Effector memory CD8-positive, alpha-beta T cell (primary cell): ENCODE measurements around the gene ZNF701.
"Not testable (repeated sequence)": the region's sequence is repeated elsewhere in the genome, so short reads cannot be mapped to it uniquely, and the experiment has no call there.

Source experiments
- ATAC-seq: fragments of 150-1000 bp; cut with Tn5 transposase; replicated peaks from 2 replicates; pipeline ENCODE4 v1.10.0; 2021; ENCODE audit warnings: mild to moderate bottlenecking, moderate library complexity
- DNase-seq, 3 experiments: peaks; one replicate each; pipeline ENCODE4 v3.0.0; 2021
- H3K27ac Mint-ChIP-seq, 2 donors: one replicate each; pipeline ENCODE4 v1.8.0; 2022; ENCODE audit warnings: mild to moderate bottlenecking in 2 of 2, mixed read lengths in 2 of 2, moderate library complexity in 2 of 2
- H3K27me3 Mint-ChIP-seq, 2 donors: one replicate each; pipeline ENCODE4 v1.8.0; 2022; ENCODE audit warnings: mixed read lengths in 2 of 2
- H3K36me3 Mint-ChIP-seq: one replicate; pipeline ENCODE4 v1.8.0; 2022; ENCODE audit warnings: mild to moderate bottlenecking, moderate library complexity, mixed read lengths; ENCODE audit not compliant: insufficient read depth
- H3K4me1 Mint-ChIP-seq, 2 donors: one replicate each; pipeline ENCODE4 v1.8.0; 2022; ENCODE audit warnings: low read depth in 2 of 2, mixed read lengths in 2 of 2
- H3K4me3 Mint-ChIP-seq, 2 donors: one replicate each; pipeline ENCODE4 v1.8.0; 2022; ENCODE audit warnings: mild to moderate bottlenecking in 2 of 2, mixed read lengths in 2 of 2, moderate library complexity in 2 of 2
- H3K9me3 Mint-ChIP-seq, 2 donors: one replicate each; pipeline ENCODE4 v1.8.0; 2022; ENCODE audit warnings: mixed read lengths in 2 of 2
- total RNA-seq, 9 experiments: gene quantifications; one replicate each; lab custom pipeline; 2026; lab: John Stamatoyannopoulos, UW

ZNF701 gene
- total RNA-seq, result 12.1 to 45.8 (median 20.3) reads per million in 9 experiments

GRCh38 chr19:52570000-52570861 is at the start of gene ZNF701:
ZNF701 (plus strand) TSS chr19:52570287; CDS start chr19:52574148, 3,861 bp downstream.
- Mint-ChIP-seq H3K4me1 (peaks cover 21 to 38% of the 10 kb centered on the region in 2 donors), H3K27ac (peak within 1 kb of the TSS; percentile 92 to 96), H3K9me3 (no peaks in the 10 kb centered on the region), H3K36me3 (peaks cover 25% of the 10 kb centered on the region), H3K27me3 (no peaks in the 10 kb centered on the region), H3K4me3 (peak within 1 kb of the TSS; percentile 91 to 96)
- DNase-seq (peak; percentile 96 to 99 (median 97)), ATAC-seq (peak; percentile 95)

- ATAC-seq, result no peak
- Mint-ChIP-seq H3K27ac (no peak overlapping the region), H3K36me3 (peaks cover 6% of the 10 kb centered on the region), H3K9me3 (no peaks in the 10 kb centered on the region), H3K27me3 (peaks cover 16 to 24% of the 10 kb centered on the region in 2 donors), H3K4me3 (no peak overlapping the region), H3K4me1 (peaks cover 0 to 5% of the 10 kb centered on the region in 2 donors)
- DNase-seq, result no peak
Observed at GRCh38 chr19:52522551-52522950, 47.5 kb upstream of the ZNF701 start.

- Mint-ChIP-seq H3K4me3 (no peak overlapping the region), H3K27me3 (peaks cover 15 to 24% of the 10 kb centered on the region in 2 donors), H3K9me3 (no peaks in the 10 kb centered on the region), H3K4me1 (peaks cover 11 to 14% of the 10 kb centered on the region in 2 donors), H3K36me3 (peaks cover 13% of the 10 kb centered on the region), H3K27ac (no peak overlapping the region)
- DNase-seq (no peak), ATAC-seq (no peak)
Observed at GRCh38 chr19:52524086-52524485, 46.0 kb upstream of the ZNF701 start.

GRCh38 chr19:52527134-52527955 is 42.7 kb upstream of the ZNF701 start, which contains the start of gene ZNF808:
ZNF808 (plus strand) TSS chr19:52527668; CDS start chr19:52543285, 15,617 bp downstream.
- peak within 1 kb of the TSS; percentile 92 to 95 for H3K4me3 Mint-ChIP-seq
- peaks cover 0 to under 1% of the 10 kb centered on the region in 2 donors for H3K27me3 Mint-ChIP-seq
- peaks cover 17 to 18% of the 10 kb centered on the region in 2 donors for H3K4me1 Mint-ChIP-seq
- H3K9me3 Mint-ChIP-seq, result no peaks in the 10 kb centered on the region
- DNase-seq (peak; percentile 86 to 89 (median 89)), ATAC-seq (peak; percentile 92)
- H3K27ac Mint-ChIP-seq, result peak within 1 kb of the TSS; percentile 97 to 99
- peaks cover 20% of the 10 kb centered on the region for H3K36me3 Mint-ChIP-seq

GRCh38 chr19:52527956-52528351 is 42.1 kb upstream of the ZNF701 start:
- no peaks in the 10 kb centered on the region for H3K9me3 Mint-ChIP-seq
- H3K27me3 Mint-ChIP-seq, result no peaks in the 10 kb centered on the region
- ATAC-seq, result peak; percentile 1
- DNase-seq, result peak in 1 of 3 experiments; percentile 2
- H3K4me1 Mint-ChIP-seq, result peaks cover 17 to 18% of the 10 kb centered on the region in 2 donors
- peak overlapping the region; percentile 97 to 99 for H3K27ac Mint-ChIP-seq
- peaks cover 20% of the 10 kb centered on the region for H3K36me3 Mint-ChIP-seq
- H3K4me3 Mint-ChIP-seq, result peak overlapping the region; percentile 92 to 95

- no peak for ATAC-seq
Observed at GRCh38 chr19:52532480-52532879, 37.6 kb upstream of the ZNF701 start.

GRCh38 chr19:52533901-52534300 is 36.2 kb upstream of the ZNF701 start:
- H3K27ac Mint-ChIP-seq, result no peak overlapping the region
- H3K9me3 Mint-ChIP-seq, result no peaks in the 10 kb centered on the region
- ATAC-seq (no peak), DNase-seq (no peak)
- peaks cover 26% of the 10 kb centered on the region for H3K36me3 Mint-ChIP-seq
- H3K4me1 Mint-ChIP-seq, result peaks cover 22 to 34% of the 10 kb centered on the region in 2 donors
- H3K4me3 Mint-ChIP-seq, result peak overlapping the region; percentile 86
- H3K27me3 Mint-ChIP-seq, result no peaks in the 10 kb centered on the region

More at GRCh38 chr19:52532480-52532879, 37.6 kb upstream of the ZNF701 start:
- no peaks in the 10 kb centered on the region for H3K27me3 Mint-ChIP-seq
- H3K9me3 Mint-ChIP-seq, result no peaks in the 10 kb centered on the region
- H3K27ac Mint-ChIP-seq, result no peak overlapping the region
- H3K4me3 Mint-ChIP-seq, result no peak overlapping the region
- no peak for DNase-seq
- peaks cover 33% of the 10 kb centered on the region for H3K36me3 Mint-ChIP-seq
- peaks cover 27 to 39% of the 10 kb centered on the region in 2 donors for H3K4me1 Mint-ChIP-seq

GRCh38 chr19:52535385-52535770 is 34.7 kb upstream of the ZNF701 start:
- H3K36me3 Mint-ChIP-seq, result peaks cover 31% of the 10 kb centered on the region
- not testable (repeated sequence) for H3K27me3 Mint-ChIP-seq, H3K9me3 Mint-ChIP-seq
- peaks cover 24 to 31% of the 10 kb centered on the region in 2 donors for H3K4me1 Mint-ChIP-seq
- peak overlapping the region; percentile 86 for H3K4me3 Mint-ChIP-seq
- peak overlapping the region in 1 of 2 donors; percentile 84 for H3K27ac Mint-ChIP-seq
- peak; percentile 5 for ATAC-seq
- peak in 1 of 3 experiments; percentile 2 for DNase-seq

- Mint-ChIP-seq H3K4me3 (peak overlapping the region; percentile 86), H3K36me3 (peaks cover 30% of the 10 kb centered on the region), H3K4me1 (peaks cover 24 to 35% of the 10 kb centered on the region in 2 donors), H3K27ac (peak overlapping the region; percentile 75 to 84), H3K27me3 (no peaks in the 10 kb centered on the region), H3K9me3 (no peaks in the 10 kb centered on the region)
- DNase-seq (peak; percentile 83 to 86 (median 84)), ATAC-seq (peak; percentile 92)
Observed at GRCh38 chr19:52535771-52536447, 34.2 kb upstream of the ZNF701 start.

GRCh38 chr19:52536448-52536800 is 33.7 kb upstream of the ZNF701 start:
- peak overlapping the region; percentile 75 to 84 for H3K27ac Mint-ChIP-seq
- H3K36me3 Mint-ChIP-seq, result peaks cover 30% of the 10 kb centered on the region
- H3K4me3 Mint-ChIP-seq, result peak overlapping the region; percentile 86
- no peaks in the 10 kb centered on the region for H3K27me3 Mint-ChIP-seq
- DNase-seq (peak; percentile 36 to 46 (median 43)), ATAC-seq (peak; percentile 61)
- peaks cover 24 to 35% of the 10 kb centered on the region in 2 donors for H3K4me1 Mint-ChIP-seq
- no peaks in the 10 kb centered on the region for H3K9me3 Mint-ChIP-seq

GRCh38 chr19:52538815-52539214 is 31.3 kb upstream of the ZNF701 start:
- not testable (repeated sequence) for H3K4me3 Mint-ChIP-seq, H3K27me3 Mint-ChIP-seq, ATAC-seq, H3K27ac Mint-ChIP-seq, DNase-seq, H3K9me3 Mint-ChIP-seq
- H3K4me1 Mint-ChIP-seq, result peaks cover 40 to 48% of the 10 kb centered on the region in 2 donors
- peaks cover 37% of the 10 kb centered on the region for H3K36me3 Mint-ChIP-seq

GRCh38 chr19:52541176-52541575 is 28.9 kb upstream of the ZNF701 start:
- Mint-ChIP-seq H3K36me3 (peaks cover 30% of the 10 kb centered on the region), H3K4me1 (peaks cover 37 to 40% of the 10 kb centered on the region in 2 donors)
- ATAC-seq, DNase-seq, H3K9me3 Mint-ChIP-seq, H3K27me3 Mint-ChIP-seq, H3K4me3 Mint-ChIP-seq, H3K27ac Mint-ChIP-seq: not testable (repeated sequence)

GRCh38 chr19:52541608-52542007 is 28.5 kb upstream of the ZNF701 start:
- Mint-ChIP-seq H3K9me3 (no peaks in the 10 kb centered on the region), H3K4me1 (peaks cover 33 to 35% of the 10 kb centered on the region in 2 donors), H3K27me3 (no peaks in the 10 kb centered on the region), H3K36me3 (peaks cover 30% of the 10 kb centered on the region), H3K4me3 (no peak overlapping the region), H3K27ac (no peak overlapping the region)
- no peak for ATAC-seq
- no peak for DNase-seq
